OCI-LY3 (cell line): ENCODE measurements around the gene FLT1.

ENCODE experiments used
- H2AFZ ChIP-seq: fragments of 200-600, 300-600 bp; shearing (Covaris generic); 2 replicates; pipeline ENCODE4 v1.6.0; 2014; ENCODE audit warnings: antibody characterized with exemption, low read depth, low read length
- H3K27ac ChIP-seq: fragments of 200-600, 300-600 bp; sonication (generic); 2 replicates; pipeline ENCODE4 v1.5.1; 2014; ENCODE audit warnings: mild to moderate bottlenecking, low read length, moderate library complexity, mixed read lengths
- H3K27me3 ChIP-seq: fragments of 200-600, 300-600 bp; sonication (generic); 2 replicates; pipeline ENCODE4 v1.6.1; 2014; ENCODE audit warnings: low read depth, low read length, mixed read lengths
- H3K36me3 ChIP-seq: fragments of 200-600, 300-600 bp; sonication (generic); replicated peaks from 2 replicates; pipeline ENCODE3; 2014; ENCODE audit warnings: low read depth, low read length, mixed read lengths
- H3K4me1 ChIP-seq: fragments of 300-600, 200-600 bp; sonication (generic); 2 replicates; pipeline ENCODE4 v1.6.1; 2014; ENCODE audit warnings: low read length, mixed read lengths
- H3K4me2 ChIP-seq: fragments of 200-600, 300-600 bp; sonication (generic); 2 replicates; pipeline ENCODE4 v1.6.1; 2014; ENCODE audit warnings: low read length, mixed read lengths
- H3K4me3 ChIP-seq: fragments of 300-600, 200-600 bp; sonication (generic); 2 replicates; pipeline ENCODE4 v1.5.1; 2014; ENCODE audit warnings: antibody characterized with exemption, mild to moderate bottlenecking, low read length, moderate library complexity
- H3K79me2 ChIP-seq: fragments of 300-600, 200-600 bp; shearing (Covaris generic); 2 replicates; pipeline ENCODE4 v1.6.1; 2014; ENCODE audit warnings: mild to moderate bottlenecking, low read length, mixed read lengths
- H3K9ac ChIP-seq: fragments of 300-600, 200-600 bp; shearing (Covaris generic); 2 replicates; pipeline ENCODE4 v1.6.0; 2014; ENCODE audit warnings: mild to moderate bottlenecking, low read length, moderate library complexity
- H3K9me3 ChIP-seq: fragments of 200-600, 300-600 bp; shearing (Covaris generic); 2 replicates; pipeline ENCODE4 v1.6.1; 2014; ENCODE audit warnings: low read length, mixed read lengths; ENCODE audit not compliant: insufficient read depth
- H4K20me1 ChIP-seq: fragments of 200-600, 300-600 bp; sonication (generic); 2 replicates; pipeline ENCODE4 v1.6.1; 2016; ENCODE audit warnings: low read length, mixed read lengths; ENCODE audit not compliant: insufficient read depth
- EZH2phosphoT487 ChIP-seq: fragments of 200-600 bp; shearing (Covaris generic); IDR thresholded peaks from 2 replicates; pipeline ENCODE4 v1.6.1; 2018; ENCODE audit warnings: antibody characterized with exemption, mixed run types, low read depth
- TF ChIP-seq, protein P1 (sequence below): fragments of 200-600, 300-600 bp; sonication (generic); IDR thresholded peaks from 2 replicates; pipeline ENCODE4 v1.5.1; 2014; ENCODE audit warnings: antibody characterized with exemption, low read length, low read depth

The FLT1 gene

DNA sequence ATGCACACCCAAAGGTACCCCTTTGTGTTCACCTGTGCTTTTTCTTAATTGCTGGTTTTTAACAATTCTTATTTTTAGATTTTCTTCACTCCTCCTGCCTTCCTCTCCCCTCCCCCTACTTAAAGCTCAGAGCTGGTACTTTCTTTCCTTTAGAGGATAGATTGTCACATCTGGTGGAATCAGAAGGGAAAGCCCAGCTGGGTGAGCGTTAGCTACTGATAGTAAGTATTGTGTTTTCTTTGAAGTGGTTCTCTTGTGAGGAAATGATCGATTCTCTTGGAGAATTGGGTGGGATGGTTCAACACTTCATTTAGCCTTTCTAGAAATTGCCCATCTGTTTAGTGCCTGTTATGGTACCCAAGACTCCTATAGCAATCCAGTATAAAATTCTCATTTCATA is 84.8 kb downstream of the FLT1 start:
- Histone ChIP-seq H3K27me3 (no peaks in the 10 kb centered on the region), H3K79me2 (no peaks in the 10 kb centered on the region), H3K4me2 (no peak overlapping the region), H2AFZ (no peak overlapping the region), H3K9ac (no peak overlapping the region), H3K9me3 (no peaks in the 10 kb centered on the region), H3K4me1 (peaks cover 22% of the 10 kb centered on the region), H4K20me1 (no peaks in the 10 kb centered on the region), H3K4me3 (no peak overlapping the region), H3K36me3 (no peaks in the 10 kb centered on the region), H3K27ac (no peak overlapping the region)
- TF ChIP-seq, protein P1, sequence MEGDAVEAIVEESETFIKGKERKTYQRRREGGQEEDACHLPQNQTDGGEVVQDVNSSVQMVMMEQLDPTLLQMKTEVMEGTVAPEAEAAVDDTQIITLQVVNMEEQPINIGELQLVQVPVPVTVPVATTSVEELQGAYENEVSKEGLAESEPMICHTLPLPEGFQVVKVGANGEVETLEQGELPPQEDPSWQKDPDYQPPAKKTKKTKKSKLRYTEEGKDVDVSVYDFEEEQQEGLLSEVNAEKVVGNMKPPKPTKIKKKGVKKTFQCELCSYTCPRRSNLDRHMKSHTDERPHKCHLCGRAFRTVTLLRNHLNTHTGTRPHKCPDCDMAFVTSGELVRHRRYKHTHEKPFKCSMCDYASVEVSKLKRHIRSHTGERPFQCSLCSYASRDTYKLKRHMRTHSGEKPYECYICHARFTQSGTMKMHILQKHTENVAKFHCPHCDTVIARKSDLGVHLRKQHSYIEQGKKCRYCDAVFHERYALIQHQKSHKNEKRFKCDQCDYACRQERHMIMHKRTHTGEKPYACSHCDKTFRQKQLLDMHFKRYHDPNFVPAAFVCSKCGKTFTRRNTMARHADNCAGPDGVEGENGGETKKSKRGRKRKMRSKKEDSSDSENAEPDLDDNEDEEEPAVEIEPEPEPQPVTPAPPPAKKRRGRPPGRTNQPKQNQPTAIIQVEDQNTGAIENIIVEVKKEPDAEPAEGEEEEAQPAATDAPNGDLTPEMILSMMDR: no peak
- TF ChIP-seq EZH2phosphoT487: no peak

DNA sequence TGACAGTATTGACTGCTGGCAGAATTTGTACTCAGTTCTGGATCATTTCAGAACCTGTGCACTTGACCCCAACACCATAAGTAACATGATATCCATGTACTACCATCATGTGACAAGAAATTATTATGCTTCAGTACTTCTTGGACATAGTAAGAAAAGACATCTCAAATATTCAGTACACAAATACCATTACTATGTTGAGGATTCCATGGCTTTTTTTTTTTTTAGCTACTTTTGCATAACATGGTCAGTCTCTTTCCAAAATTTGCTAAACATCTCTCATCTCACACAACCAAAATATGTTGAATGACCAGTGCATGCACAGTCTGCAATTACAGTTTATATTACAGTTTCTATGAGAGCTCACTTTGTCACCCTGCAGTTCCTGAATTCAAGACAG is 85.3 kb downstream of the FLT1 start:
- Histone ChIP-seq H3K4me2 (no peak overlapping the region), H3K9ac (no peak overlapping the region), H4K20me1 (no peaks in the 10 kb centered on the region), H3K4me1 (peaks cover 18% of the 10 kb centered on the region), H2AFZ (no peak overlapping the region), H3K36me3 (no peaks in the 10 kb centered on the region), H3K27me3 (no peaks in the 10 kb centered on the region), H3K9me3 (no peaks in the 10 kb centered on the region), H3K4me3 (no peak overlapping the region), H3K79me2 (no peaks in the 10 kb centered on the region), H3K27ac (no peak overlapping the region)
- TF ChIP-seq, protein P1: no peak
- no peak for TF ChIP-seq EZH2phosphoT487

DNA sequence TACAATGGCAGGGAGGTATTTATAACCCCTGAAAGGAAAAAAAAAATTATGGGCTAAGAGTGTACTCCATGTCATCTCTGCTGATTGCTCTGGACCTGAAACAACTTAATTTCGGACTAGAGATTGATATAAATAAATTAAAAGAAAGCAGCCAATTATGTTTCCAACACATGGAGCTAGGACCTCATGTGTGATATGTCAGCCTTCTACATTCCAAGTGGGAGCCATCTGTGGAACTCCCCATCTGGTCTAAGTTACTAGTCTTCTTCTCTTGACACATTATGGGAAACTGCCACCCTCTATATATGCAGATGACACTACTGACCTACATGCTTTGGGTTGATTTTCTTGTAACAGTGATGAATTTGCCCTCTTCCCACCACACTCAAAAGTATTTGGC is 86.1 kb downstream of the FLT1 start:
- H3K4me1 ChIP-seq: peaks cover 10% of the 10 kb centered on the region
- no peaks in the 10 kb centered on the region for H4K20me1 ChIP-seq
- H3K9ac ChIP-seq: no peak overlapping the region
- H3K4me2 ChIP-seq: no peak overlapping the region
- no peaks in the 10 kb centered on the region for H3K79me2 ChIP-seq
- no peak overlapping the region for H3K4me3 ChIP-seq
- no peaks in the 10 kb centered on the region for H3K27me3 ChIP-seq
- no peak overlapping the region for H3K27ac ChIP-seq
- H3K9me3 ChIP-seq: no peaks in the 10 kb centered on the region
- no peaks in the 10 kb centered on the region for H3K36me3 ChIP-seq
- TF ChIP-seq EZH2phosphoT487: no peak
- TF ChIP-seq, protein P1: no peak
- no peak overlapping the region for H2AFZ ChIP-seq

GRCh38 chr13:28408235-28408848 is 86.6 kb downstream of the FLT1 start:
- no peak for TF ChIP-seq EZH2phosphoT487
- TF ChIP-seq, protein P1: no peak
- Histone ChIP-seq H3K9me3 (no peaks in the 10 kb centered on the region), H3K4me1 (peaks cover 4% of the 10 kb centered on the region), H4K20me1 (no peaks in the 10 kb centered on the region), H3K4me3 (no peak overlapping the region), H3K27ac (no peak overlapping the region), H3K36me3 (no peaks in the 10 kb centered on the region), H3K9ac (no peak overlapping the region), H2AFZ (no peak overlapping the region), H3K79me2 (no peaks in the 10 kb centered on the region), H3K4me2 (no peak overlapping the region), H3K27me3 (no peaks in the 10 kb centered on the region)
